HUES48 (cell line): ENCODE data around the gene NAT9.

ENCODE experiments used
- H3K27ac ChIP-seq: one replicate; pipeline ENCODE4 v1.7.0; 2013; ENCODE audit warnings: low read depth, low read length, inconsistent platforms
- H3K27me3 ChIP-seq: 2 replicates; pipeline ENCODE4 v1.6.1; 2013; ENCODE audit warnings: mild to moderate bottlenecking, low read length; ENCODE audit not compliant: control insufficient read depth, insufficient read depth
- H3K36me3 ChIP-seq: 2 replicates; pipeline ENCODE4 v1.6.1; 2013; ENCODE audit warnings: low read length; ENCODE audit not compliant: control insufficient read depth, insufficient read depth
- H3K4me1 ChIP-seq: 2 replicates; pipeline ENCODE4 v1.6.1; 2013; ENCODE audit warnings: mild to moderate bottlenecking, low read length; ENCODE audit not compliant: control insufficient read depth, insufficient read depth
- H3K4me3 ChIP-seq: 2 replicates; pipeline ENCODE4 v1.5.1; 2013; ENCODE audit warnings: mild to moderate bottlenecking, low read depth, low read length
- H3K9ac ChIP-seq: 2 replicates; pipeline ENCODE4 v1.6.1; 2013; ENCODE audit warnings: mild to moderate bottlenecking, low read depth, low read length, moderate library complexity
- H3K9me3 ChIP-seq: 2 replicates; pipeline ENCODE4 v1.6.1; 2013; ENCODE audit warnings: low read length; ENCODE audit not compliant: control insufficient read depth, insufficient read depth

The NAT9 gene

DNA sequence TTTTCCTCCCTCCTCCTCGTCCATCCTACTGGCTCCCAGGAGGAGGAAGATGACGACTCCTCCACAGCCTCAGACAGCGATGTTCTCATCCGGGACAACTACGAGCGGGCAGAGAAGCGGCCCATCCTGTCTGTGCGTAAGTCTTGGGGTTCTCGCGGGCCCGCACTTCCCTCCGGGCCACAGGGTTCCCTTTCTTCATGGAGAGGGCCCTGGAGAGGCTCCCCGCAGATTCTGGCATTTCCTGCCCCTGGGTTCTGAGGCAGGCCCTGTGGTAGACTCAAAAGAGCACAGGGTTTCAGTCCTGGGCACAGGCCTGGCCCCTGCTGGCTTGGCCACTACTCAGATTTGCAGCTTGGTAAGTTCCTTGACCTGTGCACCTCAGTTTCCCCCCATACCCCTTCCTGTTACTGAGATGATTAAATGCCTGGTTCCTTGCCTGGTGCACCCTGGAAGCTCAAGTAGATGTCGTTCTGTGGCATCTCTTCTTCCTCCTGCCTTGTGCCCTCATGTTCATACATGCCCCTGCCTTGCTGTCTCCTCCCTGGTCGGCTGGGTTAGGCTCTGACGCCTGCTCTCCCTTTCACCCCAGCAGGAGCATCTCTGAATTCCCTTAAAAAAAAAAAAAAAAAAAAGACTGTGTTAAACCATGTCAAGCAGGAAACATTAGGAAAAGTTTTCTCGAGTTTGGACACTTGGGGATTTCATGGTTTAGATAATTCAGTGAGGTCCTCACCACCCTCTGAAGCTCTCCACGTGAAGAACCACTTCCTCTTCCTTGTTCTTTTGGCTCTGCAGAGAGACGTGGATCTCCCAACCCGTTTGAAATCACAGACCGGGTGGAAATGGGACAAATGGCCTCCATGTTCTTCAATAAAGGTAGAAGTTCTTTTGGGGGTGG, 14.3 kb upstream of the NAT9 start:
- Histone ChIP-seq H3K4me1 (no peaks in the 10 kb centered on the region), H3K4me3 (no peak overlapping the region), H3K36me3 (peaks cover 53% of the 10 kb centered on the region), H3K27ac (no peak overlapping the region), H3K27me3 (no peaks in the 10 kb centered on the region), H3K9ac (no peak overlapping the region), H3K9me3 (no peaks in the 10 kb centered on the region)

DNA sequence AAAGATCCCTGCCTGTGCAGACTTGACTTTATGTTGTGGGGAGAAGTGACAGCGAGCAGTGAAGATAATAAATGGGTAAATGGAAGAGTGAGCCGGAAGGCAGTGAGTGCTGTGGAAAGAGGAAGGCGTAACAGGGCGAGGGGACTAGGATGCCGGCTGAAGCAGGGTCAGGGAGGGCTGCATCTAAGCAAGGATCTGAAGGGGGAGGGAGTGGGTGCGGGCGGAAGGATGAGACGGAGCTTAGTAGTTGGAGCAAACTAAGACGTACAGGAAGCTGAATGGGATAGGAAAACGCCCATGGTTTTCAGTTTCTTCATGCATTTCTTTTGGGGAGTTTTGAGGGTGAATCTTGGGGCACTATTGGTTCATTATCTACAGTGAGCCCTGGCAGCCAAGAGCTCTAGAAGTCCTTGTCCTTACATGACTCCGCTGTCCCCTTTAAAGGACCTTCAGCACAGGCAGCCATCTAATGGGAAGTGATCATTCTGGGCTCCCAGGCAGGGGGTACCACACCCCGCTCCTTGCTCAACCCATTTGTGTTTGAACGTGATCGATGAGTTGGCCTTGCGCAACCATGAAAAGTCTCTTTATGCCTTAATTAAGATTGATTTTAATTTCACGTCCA, 10.4 kb upstream of the NAT9 start:
- H3K4me3 ChIP-seq = no peak overlapping the region
- H3K4me1 ChIP-seq = peaks cover 3% of the 10 kb centered on the region; the same call in 1 of the 2 replicates
- peaks cover 27% of the 10 kb centered on the region for H3K36me3 ChIP-seq
- H3K9me3 ChIP-seq = no peaks in the 10 kb centered on the region
- no peak overlapping the region for H3K9ac ChIP-seq
- no peak overlapping the region for H3K27ac ChIP-seq
- no peaks in the 10 kb centered on the region for H3K27me3 ChIP-seq

DNA sequence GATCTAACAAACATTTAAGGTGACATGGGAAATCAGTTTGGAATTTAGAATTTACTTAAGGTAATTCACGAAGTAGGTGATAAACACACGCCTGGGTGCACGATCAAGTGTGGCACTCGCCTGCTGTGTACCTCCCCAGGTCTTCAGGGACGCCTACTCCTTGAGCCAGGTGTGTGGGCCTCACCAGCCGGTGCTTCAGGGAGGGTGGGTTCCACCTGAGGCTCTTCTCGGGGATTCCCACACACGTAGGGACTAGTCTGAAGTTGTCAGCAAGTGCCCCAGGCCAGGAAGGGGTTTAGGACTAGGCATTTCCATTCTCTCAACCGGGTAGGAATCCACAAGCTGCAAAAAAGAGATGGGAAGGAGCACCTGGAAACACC, 9.8 kb upstream of the NAT9 start:
- Histone ChIP-seq H3K36me3 (peaks cover 32% of the 10 kb centered on the region), H3K27ac (no peak overlapping the region), H3K27me3 (no peaks in the 10 kb centered on the region), H3K9me3 (no peaks in the 10 kb centered on the region), H3K4me3 (no peak overlapping the region), H3K4me1 (peaks cover 3% of the 10 kb centered on the region; the same call in 1 of the 2 replicates), H3K9ac (no peak overlapping the region)

DNA sequence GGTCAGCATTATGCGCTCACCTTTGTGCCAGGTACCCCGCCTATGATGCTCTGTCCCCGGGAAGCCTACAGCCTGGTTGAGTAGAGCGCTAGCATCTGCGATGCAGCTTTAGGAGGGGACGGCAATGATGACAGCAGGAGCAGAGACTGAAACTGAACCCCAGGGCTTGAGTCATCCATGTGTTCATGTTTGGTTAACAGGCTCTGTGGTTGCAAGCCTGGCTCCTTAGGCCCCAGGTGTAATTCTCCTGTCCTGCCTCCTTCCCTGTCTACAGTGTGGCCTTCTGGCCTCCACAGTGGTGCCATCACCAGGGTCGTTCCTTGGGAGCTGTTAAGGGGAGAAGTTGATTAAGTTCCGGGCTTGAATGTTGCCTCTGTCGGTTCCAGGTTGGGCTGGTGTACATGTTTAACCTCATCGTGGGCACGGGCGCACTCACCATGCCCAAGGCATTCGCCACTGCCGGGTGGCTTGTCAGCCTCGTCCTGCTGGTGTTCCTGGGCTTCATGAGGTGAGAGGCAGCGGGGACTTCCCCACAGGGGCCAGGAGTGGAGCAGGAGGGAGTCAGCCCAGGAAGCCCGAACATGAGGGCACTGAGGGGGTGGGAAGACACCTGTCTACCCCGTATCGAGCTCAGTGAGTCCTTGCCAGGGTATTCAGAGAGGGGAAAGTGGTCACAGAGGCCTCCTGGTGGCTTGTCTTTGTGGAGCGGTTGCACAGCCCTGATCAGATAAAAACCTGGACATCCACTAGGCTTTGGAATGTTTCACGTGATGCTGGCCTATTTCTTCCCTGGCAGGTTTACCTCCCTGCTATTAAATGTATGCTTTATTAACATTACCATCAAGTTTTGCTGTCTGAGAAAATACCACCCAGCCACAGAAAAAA, 9.2 kb upstream of the NAT9 start:
- Histone ChIP-seq H3K36me3 (peaks cover 34% of the 10 kb centered on the region), H3K27me3 (no peaks in the 10 kb centered on the region), H3K9ac (no peak overlapping the region), H3K4me1 (peaks cover 3% of the 10 kb centered on the region; the same call in 1 of the 2 replicates), H3K9me3 (no peaks in the 10 kb centered on the region), H3K27ac (no peak overlapping the region), H3K4me3 (no peak overlapping the region)

DNA sequence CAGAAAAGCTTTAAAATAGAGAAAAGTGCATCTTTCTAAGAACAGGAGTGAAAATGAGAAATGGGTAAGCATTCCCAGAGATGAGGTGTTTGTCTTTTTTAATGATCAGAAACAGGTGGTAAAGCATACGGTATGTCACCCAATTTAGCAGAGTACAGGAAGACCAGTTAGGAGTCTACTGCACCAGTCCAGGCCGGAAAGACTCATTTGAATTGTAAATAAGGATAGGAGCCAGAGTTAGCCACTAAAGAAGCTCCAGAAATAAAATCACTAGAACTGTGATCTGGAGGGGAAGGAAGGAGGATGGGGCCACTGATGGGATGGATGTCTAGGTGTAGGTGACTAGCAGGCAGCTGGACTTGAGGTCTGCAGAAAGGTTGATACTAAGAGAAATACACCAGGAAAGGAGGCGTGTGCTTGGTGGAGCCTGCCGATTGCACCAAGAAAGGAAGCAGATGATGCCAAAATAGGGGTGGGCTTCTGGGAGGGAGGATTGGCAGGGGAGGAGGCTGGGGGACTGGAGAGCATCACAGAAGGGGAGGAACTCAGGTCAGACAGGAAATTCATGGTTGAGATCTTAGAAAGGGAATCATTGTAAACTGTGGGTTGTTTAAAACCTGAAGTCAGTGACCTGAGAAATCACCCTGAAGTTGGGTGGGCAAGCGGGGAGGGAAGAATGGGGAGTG, 8.1 kb upstream of the NAT9 start:
- Histone ChIP-seq H3K9ac (no peak overlapping the region), H3K27ac (no peak overlapping the region), H3K4me1 (peaks cover 3% of the 10 kb centered on the region; the same call in 1 of the 2 replicates), H3K9me3 (no peaks in the 10 kb centered on the region), H3K27me3 (no peaks in the 10 kb centered on the region), H3K4me3 (no peak overlapping the region), H3K36me3 (peaks cover 35% of the 10 kb centered on the region)

DNA sequence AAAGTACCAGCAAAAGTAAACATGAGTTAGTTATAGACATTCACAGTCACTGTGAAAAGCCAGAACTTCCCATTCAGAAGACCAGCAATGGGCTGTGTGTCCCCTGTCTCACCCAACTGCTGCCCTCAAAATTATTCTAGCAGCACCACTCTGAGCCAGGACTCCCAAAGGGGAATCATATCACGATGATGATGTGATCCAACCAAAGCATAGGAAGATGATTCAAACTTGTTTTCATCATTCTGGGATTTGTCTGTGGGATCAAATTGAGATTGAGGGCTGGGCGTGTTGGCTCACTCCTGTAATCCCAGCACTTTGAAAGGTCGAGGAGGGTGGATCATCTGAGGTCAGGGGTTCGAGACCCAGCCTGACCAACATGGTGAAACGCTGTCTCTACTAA, 6.4 kb upstream of the NAT9 start:
- Histone ChIP-seq H3K36me3 (peaks cover 31% of the 10 kb centered on the region; the same call in 1 of the 2 replicates), H3K9ac (no peak overlapping the region), H3K27me3 (no peaks in the 10 kb centered on the region), H3K27ac (no peak overlapping the region), H3K4me1 (peaks cover 3% of the 10 kb centered on the region; the same call in 1 of the 2 replicates), H3K4me3 (no peak overlapping the region), H3K9me3 (no peaks in the 10 kb centered on the region)

DNA sequence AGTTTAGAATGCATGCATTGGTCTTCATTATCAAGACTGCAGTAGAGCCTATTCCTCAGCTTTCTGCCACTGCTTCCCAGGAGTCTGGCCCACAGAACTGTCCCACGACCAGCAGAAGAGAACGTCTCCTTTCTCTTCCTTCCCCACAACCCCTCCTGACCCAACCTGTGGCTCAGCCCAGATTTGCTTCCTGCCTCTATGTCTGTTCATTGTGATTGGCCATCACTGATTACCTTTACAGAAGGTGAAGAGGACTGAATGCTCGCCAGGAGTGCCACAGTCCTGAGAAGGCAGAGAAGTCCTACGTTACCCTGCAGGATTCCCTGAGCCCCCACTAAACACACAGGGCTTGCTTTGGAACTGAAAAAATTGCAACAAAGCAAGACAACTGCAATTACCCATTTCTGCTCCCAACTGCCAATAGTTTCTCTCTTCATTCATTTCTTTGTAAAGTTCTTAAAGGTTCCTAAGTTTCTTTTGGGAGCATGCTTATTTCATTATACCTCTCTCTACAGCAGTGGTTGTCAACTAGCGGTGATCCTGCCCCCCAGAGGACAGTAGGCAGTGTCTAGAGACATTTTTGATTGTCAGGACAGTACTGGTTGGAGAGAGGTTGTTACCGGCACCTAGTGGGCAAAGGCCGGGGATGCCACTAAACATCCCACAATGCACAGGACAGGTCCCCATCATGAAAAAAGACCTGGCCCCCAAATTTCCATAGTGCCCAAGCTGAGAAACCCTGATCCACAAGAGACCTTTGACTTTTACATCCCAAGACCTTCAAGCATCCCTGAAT, 4.5 kb upstream of the NAT9 start:
- Histone ChIP-seq H3K27ac (no peak overlapping the region), H3K27me3 (no peaks in the 10 kb centered on the region), H3K36me3 (peaks cover 25% of the 10 kb centered on the region; the same call in 1 of the 2 replicates), H3K9ac (no peak overlapping the region), H3K9me3 (no peaks in the 10 kb centered on the region), H3K4me3 (no peak overlapping the region), H3K4me1 (peaks cover 8% of the 10 kb centered on the region; the same call in 1 of the 2 replicates)

DNA sequence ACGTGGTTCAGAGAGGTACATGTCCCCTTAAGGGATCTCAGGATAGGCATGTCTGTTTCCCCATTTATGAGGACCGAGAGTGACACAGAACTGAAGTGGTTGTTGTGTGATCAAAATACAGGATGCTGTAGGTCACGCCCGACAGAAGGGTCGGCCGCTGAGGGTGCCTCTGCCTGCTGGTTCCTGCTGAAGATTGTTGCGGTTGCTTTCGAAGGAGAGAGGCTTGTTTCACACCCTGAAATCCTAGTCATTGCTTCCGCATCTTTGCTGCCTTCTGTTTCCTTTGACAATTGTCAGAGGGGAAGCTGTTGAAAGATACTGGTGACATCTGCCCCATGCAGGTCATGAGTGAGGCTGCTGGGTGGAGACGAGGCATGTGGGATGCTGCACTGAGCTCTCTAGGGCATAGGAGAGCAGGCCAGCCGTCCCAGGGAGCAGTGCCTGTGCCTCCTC, 3.8 kb upstream of the NAT9 start:
- H3K27ac ChIP-seq = no peak overlapping the region
- H3K36me3 ChIP-seq = peaks cover 21% of the 10 kb centered on the region; the same call in 1 of the 2 replicates
- H3K9me3 ChIP-seq = no peaks in the 10 kb centered on the region
- no peak overlapping the region for H3K4me3 ChIP-seq
- H3K4me1 ChIP-seq = peaks cover 8% of the 10 kb centered on the region; the same call in 1 of the 2 replicates
- no peaks in the 10 kb centered on the region for H3K27me3 ChIP-seq
- no peak overlapping the region for H3K9ac ChIP-seq

DNA sequence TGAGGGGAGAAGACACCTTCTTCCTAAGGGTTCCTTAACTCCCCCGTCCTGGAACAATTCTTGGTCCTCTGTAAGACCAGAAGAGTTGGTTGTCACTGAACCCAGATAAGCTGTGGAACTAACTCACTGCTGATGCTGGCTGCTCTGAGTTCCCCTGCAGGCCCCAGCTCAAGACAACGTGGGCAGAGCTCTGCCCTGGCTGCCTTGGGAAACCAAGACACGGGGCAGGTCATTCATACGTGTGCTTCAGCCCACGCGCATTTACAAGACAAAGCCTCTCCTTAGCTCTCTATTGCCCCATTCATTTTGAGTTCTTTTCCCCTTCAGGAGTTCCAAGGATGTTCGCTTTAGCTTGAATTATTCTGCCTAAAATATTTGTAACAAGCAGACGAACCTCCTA, 3.4 kb upstream of the NAT9 start:
- H3K9ac ChIP-seq = no peak overlapping the region
- H3K9me3 ChIP-seq = no peaks in the 10 kb centered on the region
- peaks cover 8% of the 10 kb centered on the region; the same call in 1 of the 2 replicates for H3K4me1 ChIP-seq
- H3K27me3 ChIP-seq = no peaks in the 10 kb centered on the region
- no peak overlapping the region for H3K4me3 ChIP-seq
- H3K36me3 ChIP-seq = peaks cover 21% of the 10 kb centered on the region; the same call in 1 of the 2 replicates
- no peak overlapping the region for H3K27ac ChIP-seq
